HG03442 (cell line): ENCODE measurements around the gene S100A16.

Experiments
- ATAC-seq: cut with Tn5 transposase; IDR thresholded peaks from one replicate; pipeline ENCODE4 v1.9.1; 2021; ENCODE audit warnings: mild to moderate bottlenecking, moderate library complexity; ENCODE audit not compliant: unreplicated experiment

S100A16 gene

GRCh38 chr1:153616144-153616916 is 3.4 kb upstream of the S100A16 start, which contains the start of gene S100A14:
TSS of gene S100A14 (minus strand) at chr1:153616325. CDS start at chr1:153615858, 467 bp downstream.
- no peak for ATAC-seq

- no peak for ATAC-seq
Observed at GRCh38 chr1:153615406-153615805, 2.5 kb upstream of the S100A16 start.

GRCh38 chr1:153614906-153615305 is 2.0 kb upstream of the S100A16 start:
- ATAC-seq: no peak

GRCh38 chr1:153614189-153614900 is 1.4 kb upstream of the S100A16 start:
- no peak for ATAC-seq

GRCh38 chr1:153613406-153613805 is 469 bp upstream of the S100A16 start:
- no peak for ATAC-seq

- ATAC-seq: no peak
Observed at GRCh38 chr1:153612111-153612754, 704 bp downstream of the S100A16 start.

GRCh38 chr1:153611356-153611755 is 1.6 kb downstream of the S100A16 start:
- no peak for ATAC-seq

GRCh38 chr1:153610811-153611301 is 2.1 kb downstream of the S100A16 start:
- ATAC-seq: no peak

GRCh38 chr1:153610334-153610733 is 2.6 kb downstream of the S100A16 start:
- no peak for ATAC-seq

GRCh38 chr1:153609585-153609907 is 3.4 kb downstream of the S100A16 start:
- no peak for ATAC-seq

- ATAC-seq: no peak
Observed at GRCh38 chr1:153608742-153609584, 4.0 kb downstream of the S100A16 start.

GRCh38 chr1:153608089-153608682 is 4.8 kb downstream of the S100A16 start:
- no peak for ATAC-seq

GRCh38 chr1:153607381-153607780 is 5.6 kb downstream of the S100A16 start:
- no peak for ATAC-seq

- no peak for ATAC-seq
Observed at GRCh38 chr1:153606194-153606593, 6.7 kb downstream of the S100A16 start.

- no peak for ATAC-seq
Observed at GRCh38 chr1:153602749-153603148, 10.2 kb downstream of the S100A16 start.

GRCh38 chr1:153599847-153600246 is 13.1 kb downstream of the S100A16 start:
- no peak for ATAC-seq

- peak; percentile 93 for ATAC-seq
Observed at GRCh38 chr1:153598309-153599172, 14.4 kb downstream of the S100A16 start.

- no peak for ATAC-seq
Observed at GRCh38 chr1:153597206-153597605, 15.7 kb downstream of the S100A16 start.

- ATAC-seq: no peak
Observed at GRCh38 chr1:153592748-153593147, 20.2 kb downstream of the S100A16 start.
